GM03348 (cell line): Measurements from ENCODE around the gene G6PD.

ENCODE experiments used
- DNase-seq: peaks from one replicate; pipeline ENCODE4 v3.0.0; 2012; ENCODE audit warnings: low spot score

The G6PD gene

GRCh38 chrX:154487518-154488290 lies 58.9 kb downstream of the G6PD start:
- DNase-seq, result no peak

- DNase-seq, result peak; percentile 87
Measured at GRCh38 chrX:154486396-154487207, 60.0 kb downstream of the G6PD start, which contains the start of gene UBL4A. TSS of gene UBL4A (minus strand) at chrX:154486615. CDS start at chrX:154486584, 31 bp downstream.

- peak; percentile 29 for DNase-seq
Measured at GRCh38 chrX:154486052-154486395, 60.6 kb downstream of the G6PD start.

- DNase-seq, result no peak
Measured at GRCh38 chrX:154485150-154486051, 61.2 kb downstream of the G6PD start.

GRCh38 chrX:154484255-154485149 lies 62.1 kb downstream of the G6PD start:
- DNase-seq, result no peak

GRCh38 chrX:154483325-154483724 lies 63.3 kb downstream of the G6PD start:
- DNase-seq, result no peak

GRCh38 chrX:154482786-154483185 lies 63.9 kb downstream of the G6PD start:
- DNase-seq, result no peak

- DNase-seq, result no peak
Measured at GRCh38 chrX:154481911-154482601, 64.6 kb downstream of the G6PD start.
